Measurements from ENCODE around the gene VSIG10L2. TPM values are rescaled to one million over a fixed set of nuclear protein-coding genes. Genes with fewer than 3 reads are reported as not detected.

The VSIG10L2 gene
- total and polyA plus RNA-seq, 2 donors from 2014 or later, result not detected

DNA sequence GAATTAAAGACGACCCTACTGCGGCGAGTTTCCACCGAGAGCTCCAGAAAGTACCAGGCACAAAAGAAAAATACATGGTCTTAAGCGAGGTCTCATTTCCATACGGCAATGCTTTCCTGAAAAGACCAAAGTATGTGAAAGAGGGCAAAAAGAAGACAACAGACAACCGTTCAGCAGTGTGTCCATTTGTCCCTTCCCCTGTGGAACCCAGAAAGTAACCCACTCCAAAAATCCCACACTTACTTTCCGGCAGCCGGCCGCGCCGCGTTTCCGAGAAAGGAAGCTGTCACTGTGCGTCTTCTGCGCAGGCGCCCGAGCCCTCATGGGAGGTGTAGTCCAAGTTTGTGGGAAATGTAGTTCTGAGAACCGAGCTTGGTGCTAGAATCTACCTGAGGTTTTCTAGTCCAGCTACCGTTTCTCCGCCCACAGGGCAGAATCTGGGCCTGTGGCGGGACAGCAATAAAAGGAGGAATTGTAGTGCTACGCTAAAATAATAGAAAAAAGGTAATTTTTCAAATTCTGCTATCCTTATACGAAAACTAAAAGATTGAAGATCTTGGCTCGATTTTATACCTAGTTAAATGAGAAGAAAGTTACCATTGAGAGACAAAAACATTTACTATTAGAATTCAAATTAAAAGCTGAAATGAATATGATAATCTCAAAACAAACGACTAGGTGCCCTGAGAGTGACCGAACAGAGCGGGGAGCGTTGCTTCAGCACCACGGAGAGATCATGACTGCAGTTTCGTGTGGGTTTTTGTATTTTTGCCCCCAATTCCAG is 42.7 kb upstream of the VSIG10L2 start, which contains the start of gene PUS3:
Gene PUS3, minus strand, starts transcription at position 280 of the 784 bp plus-strand sequence. CDS start 6,922 bp downstream, outside the sequence.
- intact Hi-C loops (cut with DNase I), result no loop called here
- TF ChIP-seq, protein P1, sequence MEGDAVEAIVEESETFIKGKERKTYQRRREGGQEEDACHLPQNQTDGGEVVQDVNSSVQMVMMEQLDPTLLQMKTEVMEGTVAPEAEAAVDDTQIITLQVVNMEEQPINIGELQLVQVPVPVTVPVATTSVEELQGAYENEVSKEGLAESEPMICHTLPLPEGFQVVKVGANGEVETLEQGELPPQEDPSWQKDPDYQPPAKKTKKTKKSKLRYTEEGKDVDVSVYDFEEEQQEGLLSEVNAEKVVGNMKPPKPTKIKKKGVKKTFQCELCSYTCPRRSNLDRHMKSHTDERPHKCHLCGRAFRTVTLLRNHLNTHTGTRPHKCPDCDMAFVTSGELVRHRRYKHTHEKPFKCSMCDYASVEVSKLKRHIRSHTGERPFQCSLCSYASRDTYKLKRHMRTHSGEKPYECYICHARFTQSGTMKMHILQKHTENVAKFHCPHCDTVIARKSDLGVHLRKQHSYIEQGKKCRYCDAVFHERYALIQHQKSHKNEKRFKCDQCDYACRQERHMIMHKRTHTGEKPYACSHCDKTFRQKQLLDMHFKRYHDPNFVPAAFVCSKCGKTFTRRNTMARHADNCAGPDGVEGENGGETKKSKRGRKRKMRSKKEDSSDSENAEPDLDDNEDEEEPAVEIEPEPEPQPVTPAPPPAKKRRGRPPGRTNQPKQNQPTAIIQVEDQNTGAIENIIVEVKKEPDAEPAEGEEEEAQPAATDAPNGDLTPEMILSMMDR (IDR thresholded peaks at IDR 0.05; ENCODE audit: borderline replicate concordance, extremely low read depth, insufficient read depth), result no peak
- no peaks in the 10 kb centered on the region for H3K9me3 ChIP-seq (ENCODE audit: control insufficient read depth in 2 of 3, insufficient read depth in 1 of 3, low read length in 3 of 3)
- H3K27ac ChIP-seq (ENCODE audit: low read depth in 2 of 2, low read length in 2 of 2), result peak within 1 kb of the TSS; percentile 54 to 76
- H3K36me3 ChIP-seq (ENCODE audit: control insufficient read depth in 2 of 3, insufficient read depth in 3 of 3, low read length in 3 of 3), result no peaks in the 10 kb centered on the region
- H3K27me3 ChIP-seq (ENCODE audit: control insufficient read depth, insufficient read depth, low read length), result no peaks in the 10 kb centered on the region
- DNase-seq (peak; percentile 90 to 97 (median 96)), FAIRE-seq (no peak)
- H3K4me1 ChIP-seq (ENCODE audit: control insufficient read depth in 2 of 3, insufficient read depth in 2 of 3, low read depth in 1 of 3, low read length in 3 of 3), result peaks cover 2 to 6% (median 4%) of the 10 kb centered on the region in 3 donors
- peak within 1 kb of the TSS; percentile 94 to 100 (median 98) for H3K4me3 ChIP-seq (ENCODE audit: low read length in 3 of 3)
- H3K9ac ChIP-seq (ENCODE audit: low read length in 3 of 3), result peak within 1 kb of the TSS; percentile 67 to 99 (median 90)

DNA sequence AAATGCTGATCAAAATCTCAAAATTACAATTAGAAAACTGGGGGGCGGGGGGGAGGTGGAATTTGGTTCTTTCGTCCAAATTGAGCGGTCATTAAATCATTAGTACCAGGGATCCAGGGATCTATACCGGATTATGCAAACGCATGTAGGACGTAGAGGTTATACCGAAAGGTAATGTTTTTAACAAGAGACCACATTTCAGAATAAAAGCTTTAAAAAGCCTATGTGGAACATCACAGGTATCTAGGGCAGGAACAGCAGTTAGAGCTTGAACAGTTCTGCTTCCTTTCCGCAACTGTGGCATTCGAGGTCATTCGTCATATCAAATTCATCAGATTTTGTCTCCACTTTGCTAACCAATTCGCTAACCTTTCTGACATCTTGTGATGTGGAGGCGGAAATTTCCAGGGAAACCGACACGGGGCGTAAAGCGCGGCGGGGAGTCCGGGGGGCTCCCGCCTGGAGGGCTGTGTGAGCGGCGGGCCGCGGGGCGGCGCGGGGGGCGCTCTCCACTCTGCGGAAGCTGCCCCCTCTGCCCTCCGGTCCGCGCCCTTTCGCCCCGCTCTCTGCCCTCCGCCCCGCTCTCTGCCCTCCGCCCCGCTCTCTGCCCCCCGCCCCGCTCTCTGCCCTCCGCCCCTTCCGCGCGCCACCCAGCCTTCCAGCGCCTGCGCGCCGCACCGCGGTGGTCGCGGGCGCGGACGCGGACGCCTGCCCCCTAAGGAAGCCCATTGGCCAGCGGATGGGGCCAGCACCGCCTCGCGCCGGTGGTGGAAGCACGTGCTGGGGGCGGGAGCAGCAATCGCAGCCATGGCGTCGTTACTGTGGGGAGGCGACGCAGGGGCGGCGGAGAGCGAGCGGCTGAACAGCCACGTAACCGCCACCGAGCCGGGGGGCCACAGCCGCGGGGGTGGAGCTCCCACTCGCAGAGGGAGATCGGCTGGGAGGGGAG is 41.9 kb upstream of the VSIG10L2 start, which contains the start of gene DDX25:
Gene DDX25, plus strand, starts transcription at position 798 of the 949 bp plus-strand sequence. Its CDS starts 10 bp downstream, at position 808.
- Histone ChIP-seq H3K9ac (ENCODE audit: low read length in 3 of 3) (peak within 1 kb of the TSS in 2 of 3 donors; percentile 53 to 99), H3K36me3 (ENCODE audit: control insufficient read depth in 2 of 3, insufficient read depth in 3 of 3, low read length in 3 of 3) (no peaks in the 10 kb centered on the region), H3K9me3 (ENCODE audit: control insufficient read depth in 2 of 3, insufficient read depth in 1 of 3, low read length in 3 of 3) (no peaks in the 10 kb centered on the region), H3K4me1 (ENCODE audit: control insufficient read depth in 2 of 3, insufficient read depth in 2 of 3, low read depth in 1 of 3, low read length in 3 of 3) (peaks cover 2 to 6% (median 4%) of the 10 kb centered on the region in 3 donors), H3K27ac (ENCODE audit: low read depth in 2 of 2, low read length in 2 of 2) (no peak within 1 kb of the TSS), H3K27me3 (ENCODE audit: control insufficient read depth, insufficient read depth, low read length) (no peaks in the 10 kb centered on the region), H3K4me3 (ENCODE audit: low read length in 3 of 3) (peak within 1 kb of the TSS; percentile 94 to 100 (median 98))
- TF ChIP-seq, protein P1 (IDR thresholded peaks at IDR 0.05; ENCODE audit: borderline replicate concordance, extremely low read depth, insufficient read depth), result no peak
- FAIRE-seq (no peak), DNase-seq (peak in 4 of 5 donors; percentile 63 to 88 (median 78))
- intact Hi-C loops (cut with DNase I), result no loop called here

DNA sequence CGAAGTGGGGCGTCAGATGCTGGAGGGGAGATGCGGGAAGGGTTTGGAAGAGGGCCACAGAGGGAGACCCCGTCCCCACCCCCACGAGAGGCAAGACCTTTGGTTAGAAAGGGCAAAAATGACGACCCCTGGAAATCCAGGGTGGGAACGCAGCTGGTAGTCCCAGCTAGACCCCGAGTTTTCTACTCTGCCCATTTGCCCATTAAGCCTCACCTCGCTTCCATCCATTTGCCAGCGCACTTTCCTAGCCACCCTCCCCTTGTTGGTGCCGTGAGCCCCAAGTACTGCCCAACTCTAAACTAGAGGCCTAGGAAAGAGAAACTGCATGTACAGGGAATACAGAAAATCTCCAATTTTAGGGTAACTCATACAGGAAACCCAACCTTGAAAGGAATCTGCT is 41.2 kb upstream of the VSIG10L2 start:
- DNase-seq, result no peak
- H3K27me3 ChIP-seq (ENCODE audit: control insufficient read depth, insufficient read depth, low read length), result no peaks in the 10 kb centered on the region
- H3K9me3 ChIP-seq (ENCODE audit: control insufficient read depth in 2 of 3, insufficient read depth in 1 of 3, low read length in 3 of 3), result no peaks in the 10 kb centered on the region
- TF ChIP-seq, protein P1 (IDR thresholded peaks at IDR 0.05; ENCODE audit: borderline replicate concordance, extremely low read depth, insufficient read depth), result no peak
- no peak overlapping the region for H3K9ac ChIP-seq (ENCODE audit: low read length in 3 of 3)
- no peak overlapping the region for H3K27ac ChIP-seq (ENCODE audit: low read depth in 2 of 2, low read length in 2 of 2)
- intact Hi-C loops (cut with DNase I), result no loop called here
- no peak for FAIRE-seq
- peak overlapping the region in 1 of 3 donors; percentile 94 for H3K4me3 ChIP-seq (ENCODE audit: low read length in 3 of 3)
- no peaks in the 10 kb centered on the region for H3K36me3 ChIP-seq (ENCODE audit: control insufficient read depth in 2 of 3, insufficient read depth in 3 of 3, low read length in 3 of 3)
- H3K4me1 ChIP-seq (ENCODE audit: control insufficient read depth in 2 of 3, insufficient read depth in 2 of 3, low read depth in 1 of 3, low read length in 3 of 3), result peaks cover 2 to 6% (median 4%) of the 10 kb centered on the region in 3 donors

All from kidney (tissue), 14 donors.